22Rv1 (cell line): ENCODE measurements around the gene NUP62.

Source experiments
- H3K27ac ChIP-seq: fragments of 450-650 bp; 2 replicates; pipeline ENCODE4 v1.5.1; 2017
- ZFX ChIP-seq: fragments of 450-650 bp; IDR thresholded peaks from 2 replicates; pipeline ENCODE4 v1.6.1; 2017; ENCODE audit warnings: antibody characterized with exemption, borderline replicate concordance
- TF ChIP-seq, protein P1 (sequence below): fragments of 450-650 bp; IDR thresholded peaks from 2 replicates; pipeline ENCODE4 v1.5.1; 2017; ENCODE audit warnings: mild to moderate bottlenecking

The NUP62 gene

DNA sequence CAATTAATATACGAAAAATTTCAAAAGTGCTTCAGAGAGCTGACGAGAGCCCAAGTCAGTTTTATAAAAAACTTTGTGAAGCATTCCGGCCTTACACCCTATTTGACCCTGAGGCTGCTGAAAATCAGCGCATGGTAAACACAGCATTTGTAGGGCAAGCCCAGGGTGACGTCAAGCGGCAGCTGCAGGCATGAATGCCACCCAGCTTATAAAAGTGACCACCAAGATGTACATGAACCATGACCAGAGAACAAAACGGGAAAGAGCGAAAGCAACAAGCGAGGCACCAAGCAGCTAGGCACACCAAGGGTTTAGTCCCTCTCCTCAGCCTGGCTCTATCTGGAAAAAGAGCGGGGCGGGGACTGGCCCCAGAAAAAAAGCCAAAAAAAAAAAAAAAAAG lies 25.6 kb upstream of the NUP62 start:
- no peak overlapping the region for H3K27ac ChIP-seq
- no peak for TF ChIP-seq ZFX
- TF ChIP-seq, protein P1, sequence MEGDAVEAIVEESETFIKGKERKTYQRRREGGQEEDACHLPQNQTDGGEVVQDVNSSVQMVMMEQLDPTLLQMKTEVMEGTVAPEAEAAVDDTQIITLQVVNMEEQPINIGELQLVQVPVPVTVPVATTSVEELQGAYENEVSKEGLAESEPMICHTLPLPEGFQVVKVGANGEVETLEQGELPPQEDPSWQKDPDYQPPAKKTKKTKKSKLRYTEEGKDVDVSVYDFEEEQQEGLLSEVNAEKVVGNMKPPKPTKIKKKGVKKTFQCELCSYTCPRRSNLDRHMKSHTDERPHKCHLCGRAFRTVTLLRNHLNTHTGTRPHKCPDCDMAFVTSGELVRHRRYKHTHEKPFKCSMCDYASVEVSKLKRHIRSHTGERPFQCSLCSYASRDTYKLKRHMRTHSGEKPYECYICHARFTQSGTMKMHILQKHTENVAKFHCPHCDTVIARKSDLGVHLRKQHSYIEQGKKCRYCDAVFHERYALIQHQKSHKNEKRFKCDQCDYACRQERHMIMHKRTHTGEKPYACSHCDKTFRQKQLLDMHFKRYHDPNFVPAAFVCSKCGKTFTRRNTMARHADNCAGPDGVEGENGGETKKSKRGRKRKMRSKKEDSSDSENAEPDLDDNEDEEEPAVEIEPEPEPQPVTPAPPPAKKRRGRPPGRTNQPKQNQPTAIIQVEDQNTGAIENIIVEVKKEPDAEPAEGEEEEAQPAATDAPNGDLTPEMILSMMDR = no peak

DNA sequence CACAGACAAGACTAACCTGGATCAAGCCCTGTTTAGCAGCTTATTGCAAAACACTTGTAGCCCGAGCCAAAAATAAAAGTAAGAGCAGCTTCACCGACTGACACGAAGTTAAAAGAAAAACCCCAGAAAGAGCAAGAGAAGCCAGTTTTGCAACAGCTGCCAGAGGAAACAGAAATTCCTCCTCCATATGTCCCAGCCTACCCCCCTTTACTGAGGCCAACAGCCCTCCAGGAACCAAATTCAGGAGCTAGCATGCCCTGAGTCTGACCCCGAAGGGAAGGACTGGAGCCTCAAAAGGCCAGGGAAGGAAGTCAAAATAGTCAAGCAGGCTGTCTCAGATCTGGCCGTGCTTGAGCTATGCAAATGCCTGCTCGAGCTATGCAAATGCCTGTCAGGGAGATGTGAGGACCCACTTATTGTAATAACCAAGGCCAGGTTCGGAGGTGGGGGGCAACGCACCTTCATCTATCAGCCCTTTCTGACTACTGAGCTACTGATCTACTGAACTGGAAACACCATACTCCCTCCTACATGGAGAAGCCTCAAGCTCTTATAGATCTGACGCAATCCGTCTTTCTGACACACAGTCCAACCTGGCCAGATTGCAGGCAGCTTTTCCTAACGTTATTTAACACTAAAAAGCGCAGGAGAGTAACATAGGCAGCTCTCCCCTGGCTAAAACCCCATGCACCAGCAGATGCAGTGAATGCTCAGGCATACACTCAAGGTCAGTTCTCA lies 25.0 kb upstream of the NUP62 start:
- H3K27ac ChIP-seq = no peak overlapping the region
- TF ChIP-seq ZFX = no peak
- TF ChIP-seq, protein P1 = no peak

DNA sequence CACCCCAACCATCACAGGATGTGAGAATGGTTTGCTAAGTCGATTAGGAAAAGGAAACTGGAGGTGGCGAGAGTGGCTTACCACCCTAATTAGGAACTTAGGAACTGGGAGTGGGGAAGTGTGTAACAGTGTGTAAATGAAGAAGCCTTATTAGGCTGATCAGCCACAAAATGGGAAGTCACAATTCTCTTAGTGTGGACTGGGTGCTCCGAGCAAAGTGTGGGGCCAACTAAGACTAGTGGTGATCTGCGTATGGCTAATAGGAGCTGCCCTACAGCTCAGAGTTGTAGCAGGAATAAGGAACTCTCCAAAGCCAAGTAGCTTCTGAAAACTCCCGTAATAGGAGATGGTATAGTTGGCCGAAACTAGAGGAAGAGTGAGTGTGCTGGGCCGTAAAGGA lies 24.1 kb upstream of the NUP62 start:
- TF ChIP-seq ZFX = no peak
- TF ChIP-seq, protein P1 = no peak
- H3K27ac ChIP-seq = no peak overlapping the region

DNA sequence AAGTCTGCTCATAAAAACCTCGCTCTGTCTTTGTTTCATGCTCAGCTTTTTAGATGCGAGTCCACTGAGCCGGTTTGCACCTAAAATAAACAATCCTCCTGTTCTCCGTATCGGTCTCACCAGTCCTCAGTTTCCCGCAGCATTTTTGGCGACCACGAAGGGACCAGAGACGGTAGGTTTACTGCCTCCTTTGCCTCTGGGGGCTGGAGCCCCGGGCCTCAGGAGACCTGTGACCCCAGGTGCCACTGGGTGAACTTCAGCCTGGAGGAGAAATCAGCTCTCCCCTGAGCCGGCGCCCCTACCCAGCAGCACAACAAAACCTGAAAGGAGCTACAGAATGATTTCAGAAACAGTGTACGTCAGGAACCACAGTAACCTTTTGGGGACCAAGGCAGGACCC lies 23.6 kb upstream of the NUP62 start:
- TF ChIP-seq, protein P1 = no peak
- no peak for TF ChIP-seq ZFX
- no peak overlapping the region for H3K27ac ChIP-seq

DNA sequence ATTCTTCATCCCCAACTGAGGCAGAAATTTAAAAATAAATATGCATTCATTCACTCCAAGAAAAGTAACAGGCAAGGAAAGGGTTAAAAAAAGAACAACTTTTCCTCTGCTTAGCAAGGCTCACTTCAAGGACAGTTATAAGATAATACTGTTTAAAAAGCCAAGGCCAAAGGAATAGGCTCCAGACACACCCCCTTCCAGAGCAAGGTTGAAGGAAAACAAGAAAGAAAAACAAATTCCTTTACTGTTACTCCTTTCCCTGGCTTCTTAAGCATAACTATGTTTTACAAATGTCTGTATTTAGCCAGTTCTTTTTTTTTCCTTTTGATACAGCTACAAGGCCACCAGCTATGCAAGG lies 23.2 kb upstream of the NUP62 start:
- no peak overlapping the region for H3K27ac ChIP-seq
- no peak for TF ChIP-seq ZFX
- TF ChIP-seq, protein P1 = no peak

DNA sequence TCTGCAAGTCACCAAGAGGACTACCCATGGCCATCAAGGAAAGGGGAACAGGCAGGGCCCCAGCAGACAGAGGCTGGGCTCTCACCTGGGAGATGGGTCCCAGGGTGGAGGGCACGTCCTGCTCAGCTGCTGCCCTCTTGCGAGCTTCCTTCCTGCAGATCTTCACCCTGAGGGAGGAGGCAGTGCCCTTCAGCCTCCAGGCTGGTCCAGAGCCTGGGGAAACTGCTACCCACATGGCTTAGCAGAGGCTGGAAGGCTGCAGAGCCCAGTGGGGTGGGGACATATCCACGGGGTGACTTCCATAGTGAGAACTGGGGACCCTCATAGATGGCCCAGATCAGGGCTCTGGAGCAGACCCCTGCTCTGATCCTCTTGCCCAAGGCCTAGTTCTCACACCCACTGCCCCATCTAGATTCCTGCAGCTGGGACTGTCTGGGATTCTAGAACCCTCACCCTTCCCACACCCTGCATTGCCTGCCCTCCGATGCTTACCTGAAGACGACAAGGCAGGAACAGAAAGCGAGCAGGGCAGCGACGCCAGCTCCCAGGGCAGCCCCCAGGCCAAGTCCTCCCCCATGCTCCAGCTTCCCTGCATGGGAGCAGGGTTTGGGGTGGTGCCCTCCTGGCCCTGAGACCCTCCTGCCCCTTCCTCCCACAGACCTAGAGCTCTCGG lies 22.6 kb upstream of the NUP62 start:
- H3K27ac ChIP-seq = no peak overlapping the region
- TF ChIP-seq ZFX = no peak

DNA sequence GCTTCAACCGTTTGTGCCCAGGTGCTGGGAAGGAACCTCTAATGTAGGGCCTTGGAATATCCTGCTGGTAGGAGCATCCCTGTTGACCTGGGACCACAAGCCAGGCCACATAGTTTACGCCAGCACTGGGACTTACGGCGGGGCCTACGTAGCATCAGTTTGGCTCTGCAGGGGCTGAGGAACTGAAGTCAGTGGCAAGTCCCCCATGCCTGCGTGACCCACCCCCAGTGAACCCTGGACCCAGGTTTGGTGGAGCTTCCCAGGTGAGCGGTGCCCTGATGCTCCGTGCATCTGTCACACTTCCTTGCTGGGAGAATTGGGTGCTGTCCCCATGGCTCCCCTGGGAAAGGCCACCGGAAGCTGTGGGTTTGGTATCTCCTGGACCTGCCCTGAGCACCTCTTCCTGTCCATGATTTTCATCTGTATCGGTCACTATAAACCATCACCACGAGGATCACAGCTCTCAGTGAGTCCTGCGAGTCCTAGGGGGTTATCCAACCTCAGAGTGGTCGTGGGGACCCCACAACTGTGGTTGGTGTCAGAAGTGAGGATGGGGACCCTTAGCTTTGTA lies 21.7 kb upstream of the NUP62 start:
- no peak for TF ChIP-seq ZFX
- TF ChIP-seq, protein P1 = no peak
- H3K27ac ChIP-seq = no peak overlapping the region

DNA sequence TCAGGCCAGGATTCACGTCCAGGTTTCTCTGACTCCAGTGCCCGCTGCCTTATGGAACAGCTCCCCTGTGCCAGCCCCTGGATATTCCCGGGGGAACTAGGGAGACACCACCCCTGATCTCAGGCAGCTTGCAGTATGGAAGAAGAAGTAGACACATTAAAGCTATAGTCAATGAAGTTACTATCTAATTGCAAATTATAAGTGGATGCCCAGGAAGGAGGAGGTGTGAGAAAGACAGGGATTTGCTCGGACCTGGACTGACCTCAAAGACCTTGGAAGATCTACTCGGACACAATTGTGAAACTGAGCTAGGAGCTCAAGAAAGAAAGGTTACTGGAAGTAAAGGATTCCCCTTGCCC lies 21.3 kb upstream of the NUP62 start:
- TF ChIP-seq, protein P1 = no peak
- no peak for TF ChIP-seq ZFX

More for the DNA sequence above, 21.3 kb upstream of the NUP62 start:
- H3K27ac ChIP-seq = no peak overlapping the region
